ENCODE measurements around the gene TGOLN2.

DNA sequence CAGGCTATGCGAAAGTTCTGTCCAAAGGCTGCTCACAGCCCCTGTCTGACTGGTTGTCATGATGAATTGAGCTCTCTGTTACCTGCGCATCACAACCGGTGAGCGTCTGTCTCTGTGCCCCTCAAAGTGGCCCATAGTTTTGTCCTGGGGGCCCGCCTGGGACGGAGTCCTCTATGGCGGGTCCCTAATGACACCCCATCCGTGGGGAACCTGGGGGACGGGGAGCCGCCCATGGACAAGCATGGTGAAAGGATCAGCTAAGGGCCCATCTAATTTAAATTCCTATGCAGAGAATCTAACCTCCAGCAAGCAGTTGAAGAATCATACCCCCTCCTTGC is 27.3 kb upstream of the TGOLN2 start:
- no peak for TF ChIP-seq CTCF (conservative IDR thresholded peaks at IDR 0.05)
- no peak; the same call in 1 of the 2 replicates for TF ChIP-seq ZFX (IDR thresholded peaks at IDR 0.05)

Measured in C4-2B (cell line).